ENCODE data around the gene CUX1. TPM values are rescaled to one million over a fixed set of nuclear protein-coding genes. Genes with fewer than 3 reads are reported as not detected.

The CUX1 gene
- total RNA-seq, 1 experiment from 2014 or later = 39.6 TPM

GRCh38 chr7:102099474-102099873, 282.0 kb downstream of the CUX1 start:
- TF ChIP-seq EZH2 (IDR thresholded peaks at IDR 0.05; ENCODE audit: low read length, unreplicated experiment) (no peak), CTCF (conservative IDR thresholded peaks at IDR 0.05; ENCODE audit: low read depth, low read length) (no peak)
- intact Hi-C loops (cut with micrococcal nuclease) = no loop called here
- Histone ChIP-seq H3K4me2 (ENCODE audit: low read length) (no peak overlapping the region), H3K36me3 (ENCODE audit: low read depth, low read length) (peaks cover 4% of the 10 kb centered on the region; the same call in 1 of the 2 replicates), H4K20me1 (ENCODE audit: low read length) (no peaks in the 10 kb centered on the region), H3K9me2 (replicated peaks; ENCODE audit: low read length) (no peaks in the 10 kb centered on the region), H3K9me3 (ENCODE audit: low read length) (no peaks in the 10 kb centered on the region), H3F3A (ENCODE audit: low read length, unreplicated experiment) (no peaks in the 10 kb centered on the region), H3K4me1 (ENCODE audit: insufficient read depth, low read length) (peaks cover 39% of the 10 kb centered on the region), H3K4me3 (ENCODE audit: low read length) (no peak overlapping the region), H3K27me3 (ENCODE audit: low read length) (no peaks in the 10 kb centered on the region), H3K9ac (ENCODE audit: low read length) (no peak overlapping the region), H3K79me2 (ENCODE audit: low read length) (no peaks in the 10 kb centered on the region), H3K27ac (ENCODE audit: low read length) (peak overlapping the region; percentile 84; the same call in 1 of the 2 replicates), H2AFZ (ENCODE audit: low read length) (no peak overlapping the region)
- DNase-seq (no peak), ATAC-seq (no peak)
- no TSS peak for BruUV-seq (replicated peaks)
- CTCF ChIA-PET = no interaction called here
- POLR2A ChIA-PET (ENCODE audit: unreplicated experiment) = no interaction called here

GRCh38 chr7:102101111-102101551, 283.7 kb downstream of the CUX1 start:
- peak; percentile 85 for DNase-seq
- H3K79me2 ChIP-seq (ENCODE audit: low read length) = no peaks in the 10 kb centered on the region
- no peaks in the 10 kb centered on the region for H4K20me1 ChIP-seq (ENCODE audit: low read length)
- BruUV-seq (replicated peaks) = no TSS peak
- no peaks in the 10 kb centered on the region for H3F3A ChIP-seq (ENCODE audit: low read length, unreplicated experiment)
- H3K9me3 ChIP-seq (ENCODE audit: low read length) = no peaks in the 10 kb centered on the region
- H3K4me1 ChIP-seq (ENCODE audit: insufficient read depth, low read length) = peaks cover 38% of the 10 kb centered on the region
- no peak overlapping the region for H3K4me3 ChIP-seq (ENCODE audit: low read length)
- no peaks in the 10 kb centered on the region for H3K9me2 ChIP-seq (replicated peaks; ENCODE audit: low read length)
- peaks cover 7% of the 10 kb centered on the region for H3K36me3 ChIP-seq (ENCODE audit: low read depth, low read length)
- POLR2A ChIA-PET (ENCODE audit: unreplicated experiment) = no interaction called here
- ATAC-seq = peak; percentile 87
- peak overlapping the region; percentile 52 for H3K9ac ChIP-seq (ENCODE audit: low read length)
- no peak overlapping the region for H2AFZ ChIP-seq (ENCODE audit: low read length)
- H3K4me2 ChIP-seq (ENCODE audit: low read length) = no peak overlapping the region
- no peak for TF ChIP-seq CTCF (conservative IDR thresholded peaks at IDR 0.05; ENCODE audit: low read depth, low read length)
- CTCF ChIA-PET = no interaction called here
- H3K27me3 ChIP-seq (ENCODE audit: low read length) = no peaks in the 10 kb centered on the region
- H3K27ac ChIP-seq (ENCODE audit: low read length) = peak overlapping the region; percentile 84
- intact Hi-C loops (cut with micrococcal nuclease) = no loop called here

GRCh38 chr7:102101926-102102325, 284.5 kb downstream of the CUX1 start:
- peaks cover 7% of the 10 kb centered on the region for H3K36me3 ChIP-seq (ENCODE audit: low read depth, low read length)
- H3K79me2 ChIP-seq (ENCODE audit: low read length) = no peaks in the 10 kb centered on the region
- intact Hi-C loops (cut with micrococcal nuclease) = no loop called here
- H2AFZ ChIP-seq (ENCODE audit: low read length) = no peak overlapping the region
- no peak for DNase-seq
- H3K9me2 ChIP-seq (replicated peaks; ENCODE audit: low read length) = no peaks in the 10 kb centered on the region
- no peaks in the 10 kb centered on the region for H3F3A ChIP-seq (ENCODE audit: low read length, unreplicated experiment)
- H3K4me3 ChIP-seq (ENCODE audit: low read length) = no peak overlapping the region
- H3K9me3 ChIP-seq (ENCODE audit: low read length) = no peaks in the 10 kb centered on the region
- ChIA-PET POLR2A (ENCODE audit: unreplicated experiment) (no interaction called here), CTCF (no interaction called here)
- H3K4me2 ChIP-seq (ENCODE audit: low read length) = no peak overlapping the region
- BruUV-seq (replicated peaks) = no TSS peak
- no peaks in the 10 kb centered on the region for H3K27me3 ChIP-seq (ENCODE audit: low read length)
- H3K9ac ChIP-seq (ENCODE audit: low read length) = peak overlapping the region; percentile 52; the same call in 1 of the 2 replicates
- peaks cover 31% of the 10 kb centered on the region for H3K4me1 ChIP-seq (ENCODE audit: insufficient read depth, low read length)
- H3K27ac ChIP-seq (ENCODE audit: low read length) = peak overlapping the region; percentile 84
- ATAC-seq = no peak
- TF ChIP-seq CTCF (conservative IDR thresholded peaks at IDR 0.05; ENCODE audit: low read depth, low read length) = no peak
- TF ChIP-seq EZH2phosphoT487 (IDR thresholded peaks at IDR 0.05; ENCODE audit: borderline replicate concordance, low read length) = no peak
- no peak for TF ChIP-seq EZH2 (IDR thresholded peaks at IDR 0.05; ENCODE audit: low read length, unreplicated experiment)
- no peaks in the 10 kb centered on the region for H4K20me1 ChIP-seq (ENCODE audit: low read length)
